Endometrial microvascular endothelial cells (primary cell): ENCODE data around the gene EBF3. TPM values are rescaled to one million over a fixed set of nuclear protein-coding genes. Genes with fewer than 3 reads are reported as not detected.

ENCODE experiments used
- in situ Hi-C: cut with HindIII; loops from 2 replicates; pipeline ENCODE4 v1.10.0; 2017; ENCODE audit warnings: low sequenced_read_pairs, low pct_unique_long_range_greater_than_20kb; ENCODE audit errors: inconsistent ontology term
- total RNA-seq: library from RNA; depleted of rRNA; stranded (reverse); fragments of >200 nt; gene quantifications from one replicate; pipeline ENCODE4 v1.2.3, GENCODE V29; 2015; ENCODE audit errors: inconsistent ontology term

Gene EBF3
- total RNA-seq = 0.74 TPM

GRCh38 chr10:129963641-129964501 lies at the start of gene EBF3:
Gene EBF3 (minus strand): TSS chr10:129964274. CDS start chr10:129963768, 506 bp downstream.
- in situ Hi-C loops = no loop called here

- in situ Hi-C loops = no loop called here
Observed at GRCh38 chr10:130013335-130014262, 49.5 kb upstream of the EBF3 start.

GRCh38 chr10:130012129-130012528 lies 48.1 kb upstream of the EBF3 start:
- in situ Hi-C loops = no loop called here

- in situ Hi-C loops = no loop called here
Observed at GRCh38 chr10:130010653-130011052, 46.6 kb upstream of the EBF3 start.

GRCh38 chr10:130009228-130009627 lies 45.2 kb upstream of the EBF3 start:
- in situ Hi-C loops = no loop called here

- in situ Hi-C loops = no loop called here
Observed at GRCh38 chr10:130003787-130004613, 39.9 kb upstream of the EBF3 start.

GRCh38 chr10:130003166-130003565 lies 39.1 kb upstream of the EBF3 start:
- in situ Hi-C loops = no loop called here

- in situ Hi-C loops = no loop called here
Observed at GRCh38 chr10:130002606-130003005, 38.5 kb upstream of the EBF3 start.

GRCh38 chr10:130000918-130001317 lies 36.8 kb upstream of the EBF3 start:
- in situ Hi-C loops = no loop called here

GRCh38 chr10:129999140-129999539 lies 35.1 kb upstream of the EBF3 start:
- in situ Hi-C loops = no loop called here

- in situ Hi-C loops = no loop called here
Observed at GRCh38 chr10:129993621-129994020, 29.5 kb upstream of the EBF3 start.

GRCh38 chr10:129992356-129992755 lies 28.3 kb upstream of the EBF3 start:
- in situ Hi-C loops = no loop called here

- in situ Hi-C loops = no loop called here
Observed at GRCh38 chr10:129982825-129983224, 18.8 kb upstream of the EBF3 start.

- in situ Hi-C loops = no loop called here
Observed at GRCh38 chr10:129978980-129979379, 14.9 kb upstream of the EBF3 start.

GRCh38 chr10:129978322-129978721 lies 14.2 kb upstream of the EBF3 start:
- in situ Hi-C loops = no loop called here

- in situ Hi-C loops = no loop called here
Observed at GRCh38 chr10:129977794-129978193, 13.7 kb upstream of the EBF3 start.

GRCh38 chr10:129973674-129974059 lies 9.6 kb upstream of the EBF3 start:
- in situ Hi-C loops = no loop called here

GRCh38 chr10:129972966-129973673 lies 9.0 kb upstream of the EBF3 start:
- in situ Hi-C loops = no loop called here
